Measurements from ENCODE around the gene OSBPL9.

Gene OSBPL9

DNA sequence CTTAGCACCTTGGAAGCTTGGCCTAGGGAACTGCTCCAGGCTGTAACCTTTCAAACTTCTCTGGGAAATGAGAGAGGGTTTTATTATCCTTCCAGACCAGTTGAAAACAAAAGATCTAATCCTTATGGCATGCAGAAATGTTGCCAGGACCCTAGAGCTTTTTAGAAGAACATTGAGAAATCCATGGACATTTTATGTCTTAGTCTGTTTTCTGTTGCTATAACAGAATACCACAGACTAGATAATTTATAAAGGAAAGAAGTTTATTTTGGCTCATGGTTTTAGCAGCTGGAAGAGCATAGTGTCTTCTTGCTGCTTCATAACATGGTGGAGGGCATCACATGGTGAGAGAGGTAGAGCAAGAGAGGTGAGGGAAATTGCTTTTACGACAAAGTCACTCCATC, 25.8 kb downstream of the OSBPL9 start (continued):
- TF ChIP-seq, protein P1, sequence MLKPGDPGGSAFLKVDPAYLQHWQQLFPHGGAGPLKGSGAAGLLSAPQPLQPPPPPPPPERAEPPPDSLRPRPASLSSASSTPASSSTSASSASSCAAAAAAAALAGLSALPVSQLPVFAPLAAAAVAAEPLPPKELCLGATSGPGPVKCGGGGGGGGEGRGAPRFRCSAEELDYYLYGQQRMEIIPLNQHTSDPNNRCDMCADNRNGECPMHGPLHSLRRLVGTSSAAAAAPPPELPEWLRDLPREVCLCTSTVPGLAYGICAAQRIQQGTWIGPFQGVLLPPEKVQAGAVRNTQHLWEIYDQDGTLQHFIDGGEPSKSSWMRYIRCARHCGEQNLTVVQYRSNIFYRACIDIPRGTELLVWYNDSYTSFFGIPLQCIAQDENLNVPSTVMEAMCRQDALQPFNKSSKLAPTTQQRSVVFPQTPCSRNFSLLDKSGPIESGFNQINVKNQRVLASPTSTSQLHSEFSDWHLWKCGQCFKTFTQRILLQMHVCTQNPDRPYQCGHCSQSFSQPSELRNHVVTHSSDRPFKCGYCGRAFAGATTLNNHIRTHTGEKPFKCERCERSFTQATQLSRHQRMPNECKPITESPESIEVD (tag by site-specific recombination; IDR thresholded peaks at IDR 0.05), result peak; percentile 60
- no peak for TF ChIP-seq EGR2 (tag by site-specific recombination; IDR thresholded peaks at IDR 0.05; ENCODE audit: low read depth)
- peak; percentile 18; the same call in 1 of the 2 replicates for TF ChIP-seq ZNF335 (tag by site-specific recombination; conservative IDR thresholded peaks at IDR 0.05)
- TF ChIP-seq RBAK (tag by site-specific recombination; IDR thresholded peaks at IDR 0.05), result no peak
- no peak for TF ChIP-seq ZNF530 (tag by site-specific recombination; IDR thresholded peaks at IDR 0.05; ENCODE audit: low read depth)
- TF ChIP-seq ZNF623 (tag by site-specific recombination; IDR thresholded peaks at IDR 0.05), result no peak
- TF ChIP-seq BCL11B (tag by site-specific recombination; IDR thresholded peaks at IDR 0.05; ENCODE audit: low read depth), result no peak
- TF ChIP-seq FEZF1 (tag by site-specific recombination; IDR thresholded peaks at IDR 0.05), result 0 out of 2 replicates have a peak, but pooled peaks have one; percentile 6
- TF ChIP-seq ZNF132 (tag by site-specific recombination; IDR thresholded peaks at IDR 0.05; ENCODE audit: borderline replicate concordance), result no peak
- TF ChIP-seq ZNF600 (tag by site-specific recombination; IDR thresholded peaks at IDR 0.05), result 0 out of 2 replicates have a peak, but pooled peaks have one; percentile 18
- TF ChIP-seq KLF7 (tag by site-specific recombination; IDR thresholded peaks at IDR 0.05; ENCODE audit: borderline replicate concordance), result no peak
- TF ChIP-seq, protein P2, sequence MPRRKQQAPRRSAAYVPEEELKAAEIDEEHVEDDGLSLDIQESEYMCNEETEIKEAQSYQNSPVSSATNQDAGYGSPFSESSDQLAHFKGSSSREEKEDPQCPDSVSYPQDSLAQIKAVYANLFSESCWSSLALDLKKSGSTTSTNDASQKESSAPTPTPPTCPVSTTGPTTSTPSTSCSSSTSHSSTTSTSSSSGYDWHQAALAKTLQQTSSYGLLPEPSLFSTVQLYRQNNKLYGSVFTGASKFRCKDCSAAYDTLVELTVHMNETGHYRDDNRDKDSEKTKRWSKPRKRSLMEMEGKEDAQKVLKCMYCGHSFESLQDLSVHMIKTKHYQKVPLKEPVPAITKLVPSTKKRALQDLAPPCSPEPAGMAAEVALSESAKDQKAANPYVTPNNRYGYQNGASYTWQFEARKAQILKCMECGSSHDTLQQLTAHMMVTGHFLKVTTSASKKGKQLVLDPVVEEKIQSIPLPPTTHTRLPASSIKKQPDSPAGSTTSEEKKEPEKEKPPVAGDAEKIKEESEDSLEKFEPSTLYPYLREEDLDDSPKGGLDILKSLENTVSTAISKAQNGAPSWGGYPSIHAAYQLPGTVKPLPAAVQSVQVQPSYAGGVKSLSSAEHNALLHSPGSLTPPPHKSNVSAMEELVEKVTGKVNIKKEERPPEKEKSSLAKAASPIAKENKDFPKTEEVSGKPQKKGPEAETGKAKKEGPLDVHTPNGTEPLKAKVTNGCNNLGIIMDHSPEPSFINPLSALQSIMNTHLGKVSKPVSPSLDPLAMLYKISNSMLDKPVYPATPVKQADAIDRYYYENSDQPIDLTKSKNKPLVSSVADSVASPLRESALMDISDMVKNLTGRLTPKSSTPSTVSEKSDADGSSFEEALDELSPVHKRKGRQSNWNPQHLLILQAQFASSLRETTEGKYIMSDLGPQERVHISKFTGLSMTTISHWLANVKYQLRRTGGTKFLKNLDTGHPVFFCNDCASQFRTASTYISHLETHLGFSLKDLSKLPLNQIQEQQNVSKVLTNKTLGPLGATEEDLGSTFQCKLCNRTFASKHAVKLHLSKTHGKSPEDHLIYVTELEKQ (tag by site-specific recombination; IDR thresholded peaks at IDR 0.05; ENCODE audit: borderline replicate concordance), result no peak
- no peak for TF ChIP-seq ZNF660 (tag by site-specific recombination; IDR thresholded peaks at IDR 0.05)
- TF ChIP-seq, protein P3, sequence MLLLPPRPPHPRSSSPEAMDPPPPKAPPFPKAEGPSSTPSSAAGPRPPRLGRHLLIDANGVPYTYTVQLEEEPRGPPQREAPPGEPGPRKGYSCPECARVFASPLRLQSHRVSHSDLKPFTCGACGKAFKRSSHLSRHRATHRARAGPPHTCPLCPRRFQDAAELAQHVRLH (tag by site-specific recombination; IDR thresholded peaks at IDR 0.05), result 0 out of 2 replicates have a peak, but pooled peaks have one; percentile 6
- no peak for TF ChIP-seq ZNF791 (tag by site-specific recombination; IDR thresholded peaks at IDR 0.05)
- no peak for TF ChIP-seq ZNF311 (tag by site-specific recombination; IDR thresholded peaks at IDR 0.05; ENCODE audit: borderline replicate concordance)
- peak; percentile 51; the same call in 1 of the 2 replicates for TF ChIP-seq ZNF843 (tag by site-specific recombination; IDR thresholded peaks at IDR 0.05)
- TF ChIP-seq ZNF629 (tag by site-specific recombination; IDR thresholded peaks at IDR 0.05), result peak; percentile 35; the same call in 1 of the 2 replicates
- TF ChIP-seq ZNF785 (tag by site-specific recombination; IDR thresholded peaks at IDR 0.05), result no peak

DNA sequence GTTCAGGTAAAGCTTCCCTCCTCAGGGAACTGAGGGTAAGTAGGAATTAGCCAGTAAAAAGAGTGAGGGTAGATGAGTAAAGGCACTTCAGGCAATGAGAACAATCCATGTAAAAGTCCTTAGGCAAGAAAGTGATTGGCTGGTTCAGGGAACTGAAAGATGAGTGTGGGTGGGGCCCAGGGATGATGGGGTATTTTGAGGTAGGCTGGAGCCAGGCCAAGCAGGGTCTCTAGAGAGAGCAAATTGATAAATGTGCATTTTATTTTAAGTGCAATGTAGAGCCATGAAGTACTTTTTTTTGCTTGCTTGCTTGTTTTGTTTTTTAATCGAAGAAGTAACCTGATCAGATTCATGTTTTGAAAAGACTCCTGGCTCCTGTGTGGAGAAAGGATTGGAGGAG, 26.5 kb downstream of the OSBPL9 start:
- Histone ChIP-seq H3K36me3 (ENCODE audit: control insufficient read depth in 2 of 2, insufficient read depth in 1 of 2, low read length in 2 of 2) (no peaks in the 10 kb centered on the region), H3K4me1 (ENCODE audit: control insufficient read depth, insufficient read depth, low read length) (peaks cover 8% of the 10 kb centered on the region), H3K9me3 (ENCODE audit: control insufficient read depth, insufficient read depth, low read depth, low read length) (no peaks in the 10 kb centered on the region), H3K4me3 (ENCODE audit: low read depth, low read length) (no peak overlapping the region), H3K27ac (ENCODE audit: extremely low read depth, low read depth, low read length) (no peak overlapping the region)
- POLR2A ChIA-PET, result no interaction called here
- CTCF ChIA-PET, result no interaction called here
- 0 out of 2 replicates have a peak, but pooled peaks have one; percentile 25 for TF ChIP-seq PRDM1 (tag by site-specific recombination; IDR thresholded peaks at IDR 0.05)
- TF ChIP-seq ZFP69B (tag by site-specific recombination; IDR thresholded peaks at IDR 0.05), result peak; percentile 33; the same call in 1 of the 2 replicates
- TF ChIP-seq ZNF184 (tag by site-specific recombination; IDR thresholded peaks at IDR 0.05), result no peak
- TF ChIP-seq ZNF214 (tag by site-specific recombination; IDR thresholded peaks at IDR 0.05; ENCODE audit: borderline replicate concordance), result no peak
- peak; percentile 28 for TF ChIP-seq SP2 (tag by site-specific recombination; IDR thresholded peaks at IDR 0.05)

Data from HEK293 (cell line).